Psoas muscle (tissue), 8 donors: Measurements from ENCODE around the gene YTHDC1. TPM values are rescaled to one million over a fixed set of nuclear protein-coding genes. Genes with fewer than 3 reads are reported as not detected.
"Not testable (repeated sequence)": the region's sequence is repeated elsewhere in the genome, so short reads cannot be mapped to it uniquely, and the experiment has no call there.

Experiments
- ATAC-seq, 4 donors: fragments of 200-7000 bp; cut with Tn5 transposase; one replicate each; pipeline ENCODE4 v1.9.1; 2020; ENCODE audit warnings: moderate library complexity in 3 of 4, mild to moderate bottlenecking in 2 of 4
- DNase-seq, 2 donors: peaks; one replicate each; pipeline ENCODE4 v3.0.0-alpha.2; 2020
- H3K27ac ChIP-seq: fragments of 200-600 bp; one replicate; pipeline ENCODE4 v1.8.0; 2022
- H3K27me3 ChIP-seq, 3 donors: fragments of 200-600 bp in 1 of 3; one replicate each; pipeline versions ENCODE4 v1.6.1 to v1.8.0; 2013 to 2022; ENCODE audit warnings: low read length in 2 of 3, mild to moderate bottlenecking in 2 of 3, moderate library complexity in 1 of 3; ENCODE audit not compliant: insufficient read depth in 3 of 3
- H3K36me3 ChIP-seq, 2 donors: fragments of 200-600 bp in 1 of 2; one replicate each; pipeline versions ENCODE4 v1.6.1 to v1.8.0; 2013 to 2022; ENCODE audit warnings: low read depth in 1 of 2, mild to moderate bottlenecking in 1 of 2, moderate library complexity in 1 of 2; ENCODE audit not compliant: insufficient read depth in 1 of 2
- H3K4me1 ChIP-seq: fragments of 200-600 bp; one replicate; pipeline ENCODE4 v1.8.0; 2022
- H3K4me3 ChIP-seq: fragments of 200-600 bp; one replicate; pipeline ENCODE4 v1.8.0; 2022; ENCODE audit warnings: mild to moderate bottlenecking
- H3K9me3 ChIP-seq: fragments of 200-600 bp; one replicate; pipeline ENCODE4 v1.8.0; 2022
- CTCF ChIP-seq: fragments of 200-600 bp; IDR thresholded peaks from one replicate; pipeline ENCODE4 v1.8.0; 2022; ENCODE audit warnings: antibody characterized with exemption
- WGBS, 3 donors: extraction: QIAGEN DNeasy Blood & Tissue Kit; methylation state at CpG; one replicate each; pipeline versions ENCODE4 v1.1.6 to v1.1.7; 2013; 5-methylcytosine and 5-hydroxymethylcytosine counted together
- intact Hi-C, 2 donors: fragments of 100-400 bp; cut with DNase I; formaldehyde crosslinking; loops; one replicate each; pipeline versions ENCODE4 v1.11.0 to v1.14.2; 2022
- polyA plus RNA-seq, 3 donors: library from polyadenylated mRNA; stranded (reverse); fragments of 200-250 nt; gene quantifications; one replicate each; pipeline ENCODE4 v1.2.3, GENCODE V29; 2013
- total RNA-seq, 4 donors: library from RNA; stranded (reverse); fragmentation: NEBNext Ultra II Directional in 2 of 4; extraction: Animal tissue kit (Norgen Biotek cat#: 25700) in 2 of 4; gene quantifications; one replicate each; pipeline versions ENCODE4 v1.2.1 to v1.2.4, GENCODE V29; 2021 to 2023
- donor health status: healthy with polysubstance abuse.
- donor health status: DM: no; HTN: no; CAD: no; lungs with moderate emphysema.
- donor health status: Bipolar disorder and iron deficiency.
- donor health status: healthy.
- donor health status: DM: yes; HTN: yes; CAD: no.
- donor health status: DM: no; HTN: no; CAD: no.
- donor health status: DM: no; HTN: no; CAD: no.
- donor health status: DM: yes; HTN: yes; CAD: no.

Gene YTHDC1
- total and polyA plus RNA-seq, 7 donors = 19.1 to 58.5 (median 43.2) TPM

- no peaks in the 10 kb centered on the region for H3K9me3 ChIP-seq
- ATAC-seq = no peak
- no peak overlapping the region for H3K27ac ChIP-seq
- 91 to 96% (median 91%) methylated on average over 2 of the region's 2 CpGs for WGBS, 3 donors
- H3K36me3 ChIP-seq = no peaks in the 10 kb centered on the region
- H3K4me3 ChIP-seq = no peak overlapping the region
- no peak for DNase-seq
- H3K4me1 ChIP-seq = no peaks in the 10 kb centered on the region
- H3K27me3 ChIP-seq = no peaks in the 10 kb centered on the region
- intact Hi-C loops = no loop called here
- no peak for TF ChIP-seq CTCF
Measured at GRCh38 chr4:68283095-68283494, 66.8 kb downstream of the YTHDC1 start.

GRCh38 chr4:68281796-68282740 is 67.8 kb downstream of the YTHDC1 start:
- H3K27ac ChIP-seq, H3K4me3 ChIP-seq, ATAC-seq, H3K4me1 ChIP-seq, DNase-seq, H3K9me3 ChIP-seq, H3K27me3 ChIP-seq, H3K36me3 ChIP-seq, intact Hi-C loops: not testable (repeated sequence)
- 80 to 83% (median 80%) methylated on average over 10 of the region's 10 CpGs for WGBS, 3 donors

- no peak for DNase-seq
- TF ChIP-seq CTCF = no peak
- Histone ChIP-seq H3K27ac (no peak overlapping the region), H3K4me1 (no peaks in the 10 kb centered on the region), H3K4me3 (no peak overlapping the region), H3K9me3 (no peaks in the 10 kb centered on the region), H3K36me3 (no peaks in the 10 kb centered on the region), H3K27me3 (peaks cover 0 to 4% (median 0%) of the 10 kb centered on the region in 3 donors)
- no peak for ATAC-seq
- intact Hi-C loops = no loop called here
- 65 to 74% (median 73%) methylated on average over 2 of the region's 2 CpGs for WGBS, 3 donors
Measured at GRCh38 chr4:68278029-68278428, 71.9 kb downstream of the YTHDC1 start.

- ATAC-seq = no peak
- Histone ChIP-seq H3K4me1 (no peaks in the 10 kb centered on the region), H3K27me3 (peaks cover 0 to 4% (median 0%) of the 10 kb centered on the region in 3 donors), H3K4me3 (no peak overlapping the region), H3K27ac (no peak overlapping the region), H3K9me3 (no peaks in the 10 kb centered on the region), H3K36me3 (no peaks in the 10 kb centered on the region)
- intact Hi-C loops = no loop called here
- no peak for TF ChIP-seq CTCF
- DNase-seq = no peak
- 47 to 57% (median 50%) methylated on average over 2 of the region's 2 CpGs for WGBS, 3 donors
Measured at GRCh38 chr4:68277627-68278026, 72.3 kb downstream of the YTHDC1 start.

GRCh38 chr4:68272860-68273259 is 77.0 kb downstream of the YTHDC1 start:
- DNase-seq (no peak), ATAC-seq (no peak)
- Histone ChIP-seq H3K27me3 (peaks cover 0 to 4% (median 0%) of the 10 kb centered on the region in 3 donors), H3K36me3 (no peaks in the 10 kb centered on the region), H3K4me1 (no peaks in the 10 kb centered on the region), H3K9me3 (no peaks in the 10 kb centered on the region), H3K27ac (no peak overlapping the region), H3K4me3 (no peak overlapping the region)
- WGBS, 3 donors = 73 to 84% (median 83%) methylated on average over 2 of the region's 2 CpGs
- intact Hi-C loops = loop anchor here in 1 of 2 donors (1.0 kb wide), 1 partner anchor 102 kb away; no protein-coding TSS in a partner anchor
- TF ChIP-seq CTCF = no peak
